Measurements from ENCODE around the gene NKD2.

Gene NKD2

GRCh38 chr5:1010641-1011046 is 2.0 kb downstream of the NKD2 start:
- DNase-seq (ENCODE audit: low spot score) = no peak
- no peak for TF ChIP-seq CTCF (IDR thresholded peaks at IDR 0.05; ENCODE audit: extremely low read depth, missing control alignments)

- peak; percentile 23 for TF ChIP-seq CTCF (IDR thresholded peaks at IDR 0.05; ENCODE audit: extremely low read depth, missing control alignments)
- DNase-seq (ENCODE audit: low spot score) = peak; percentile 84
Measured at GRCh38 chr5:1011226-1011631, 2.6 kb downstream of the NKD2 start.

GRCh38 chr5:1011741-1012312 is 3.2 kb downstream of the NKD2 start:
- DNase-seq (ENCODE audit: low spot score) = no peak
- no peak for TF ChIP-seq CTCF (IDR thresholded peaks at IDR 0.05; ENCODE audit: extremely low read depth, missing control alignments)

GRCh38 chr5:1012313-1012841 is 3.8 kb downstream of the NKD2 start:
- no peak for DNase-seq (ENCODE audit: low spot score)
- TF ChIP-seq CTCF (IDR thresholded peaks at IDR 0.05; ENCODE audit: extremely low read depth, missing control alignments) = no peak

- TF ChIP-seq CTCF (IDR thresholded peaks at IDR 0.05; ENCODE audit: extremely low read depth, missing control alignments) = no peak
- DNase-seq (ENCODE audit: low spot score) = no peak
Measured at GRCh38 chr5:1012900-1013237, 4.3 kb downstream of the NKD2 start.

- TF ChIP-seq CTCF (IDR thresholded peaks at IDR 0.05; ENCODE audit: extremely low read depth, missing control alignments) = no peak
- no peak for DNase-seq (ENCODE audit: low spot score)
Measured at GRCh38 chr5:1013238-1013947, 4.8 kb downstream of the NKD2 start.

GRCh38 chr5:1013948-1014301 is 5.3 kb downstream of the NKD2 start:
- DNase-seq (ENCODE audit: low spot score) = no peak
- no peak for TF ChIP-seq CTCF (IDR thresholded peaks at IDR 0.05; ENCODE audit: extremely low read depth, missing control alignments)
